KMS-11 (cell line): ENCODE measurements around the gene FGF11.

ENCODE experiments used
- H2AFZ ChIP-seq: fragments of 200-600 bp; sonication (generic); 2 replicates; pipeline ENCODE4 v1.6.1; 2016; ENCODE audit warnings: antibody characterized with exemption, mixed run types, low read depth
- H3K27ac ChIP-seq: fragments of 200-600 bp; sonication (generic); 2 replicates; pipeline ENCODE4 v1.6.1; 2016; ENCODE audit warnings: mild to moderate bottlenecking, mixed run types
- H3K27me3 ChIP-seq: fragments of 200-600 bp; sonication (generic); 2 replicates; pipeline ENCODE4 v1.6.1; 2017; ENCODE audit warnings: mild to moderate bottlenecking, low read depth, mixed run types, moderate library complexity; ENCODE audit not compliant: insufficient read depth
- H3K36me3 ChIP-seq: fragments of 200-600 bp; sonication (generic); 2 replicates; pipeline ENCODE4 v1.6.1; 2017; ENCODE audit warnings: mild to moderate bottlenecking, mixed run types; ENCODE audit not compliant: insufficient read depth
- H3K4me1 ChIP-seq: fragments of 200-600 bp; sonication (generic); 2 replicates; pipeline ENCODE4 v1.6.1; 2016; ENCODE audit warnings: mild to moderate bottlenecking, low read depth, mixed run types; ENCODE audit not compliant: poor library complexity, severe bottlenecking
- H3K4me2 ChIP-seq: fragments of 200-600 bp; sonication (generic); 2 replicates; pipeline ENCODE4 v1.7.0; 2016; ENCODE audit warnings: mild to moderate bottlenecking, mixed run types
- H3K4me3 ChIP-seq: fragments of 200-600 bp; sonication (generic); IDR thresholded peaks from 2 replicates; pipeline ENCODE4 v1.6.1; 2017; ENCODE audit warnings: low read depth, low read length, mixed read lengths; ENCODE audit not compliant: insufficient read depth
- H3K79me2 ChIP-seq: fragments of 200-600 bp; sonication (generic); 2 replicates; pipeline ENCODE4 v1.6.1; 2016; ENCODE audit warnings: low read depth, mixed run types; ENCODE audit not compliant: insufficient read depth
- H3K9ac ChIP-seq: fragments of 200-600 bp; sonication (generic); 2 replicates; pipeline ENCODE4 v1.6.1; 2016; ENCODE audit warnings: mild to moderate bottlenecking, mixed run types
- H4K20me1 ChIP-seq: fragments of 200-600 bp; sonication (generic); 2 replicates; pipeline ENCODE4 v1.6.1; 2016; ENCODE audit warnings: mild to moderate bottlenecking, mixed run types; ENCODE audit not compliant: insufficient read depth
- CTCF ChIP-seq: fragments of 200-600 bp; sonication (generic); conservative IDR thresholded peaks from 2 replicates; pipeline ENCODE4 v1.6.1; 2017; ENCODE audit warnings: low read depth, mild to moderate bottlenecking, antibody characterized with exemption, low read length, moderate library complexity, mixed read lengths

Gene FGF11

GRCh38 chr17:7475764-7476422 lies 36.6 kb downstream of the FGF11 start:
- TF ChIP-seq CTCF, result no peak
- Histone ChIP-seq H3K4me1 (no peaks in the 10 kb centered on the region), H3K36me3 (no peaks in the 10 kb centered on the region), H3K4me2 (no peak overlapping the region), H3K9ac (no peak overlapping the region), H2AFZ (no peak overlapping the region), H3K27ac (no peak overlapping the region), H3K27me3 (no peaks in the 10 kb centered on the region), H4K20me1 (no peaks in the 10 kb centered on the region), H3K79me2 (no peaks in the 10 kb centered on the region), H3K4me3 (no peak overlapping the region)

- no peaks in the 10 kb centered on the region for H3K36me3 ChIP-seq
- no peaks in the 10 kb centered on the region for H3K79me2 ChIP-seq
- no peak overlapping the region for H3K4me3 ChIP-seq
- no peak overlapping the region for H3K9ac ChIP-seq
- H3K27ac ChIP-seq, result no peak overlapping the region
- H3K4me2 ChIP-seq, result no peak overlapping the region
- no peak overlapping the region for H2AFZ ChIP-seq
- H4K20me1 ChIP-seq, result no peaks in the 10 kb centered on the region
- no peaks in the 10 kb centered on the region for H3K4me1 ChIP-seq
- H3K27me3 ChIP-seq, result no peaks in the 10 kb centered on the region
- no peak for TF ChIP-seq CTCF
Observed at GRCh38 chr17:7476494-7476893, 37.2 kb downstream of the FGF11 start.

- Histone ChIP-seq H3K27me3 (no peaks in the 10 kb centered on the region), H4K20me1 (no peaks in the 10 kb centered on the region), H2AFZ (no peak overlapping the region), H3K36me3 (no peaks in the 10 kb centered on the region), H3K4me1 (no peaks in the 10 kb centered on the region), H3K4me3 (no peak overlapping the region), H3K79me2 (no peaks in the 10 kb centered on the region), H3K4me2 (no peak overlapping the region), H3K27ac (no peak overlapping the region), H3K9ac (no peak overlapping the region)
- no peak for TF ChIP-seq CTCF
Observed at GRCh38 chr17:7476951-7477350, 37.6 kb downstream of the FGF11 start.

- no peak overlapping the region for H2AFZ ChIP-seq
- H3K27ac ChIP-seq, result no peak overlapping the region
- no peaks in the 10 kb centered on the region for H3K36me3 ChIP-seq
- no peak overlapping the region for H3K4me2 ChIP-seq
- no peaks in the 10 kb centered on the region for H3K79me2 ChIP-seq
- H3K4me1 ChIP-seq, result no peaks in the 10 kb centered on the region
- no peaks in the 10 kb centered on the region for H3K27me3 ChIP-seq
- no peak overlapping the region for H3K9ac ChIP-seq
- H3K4me3 ChIP-seq, result no peak overlapping the region
- no peaks in the 10 kb centered on the region for H4K20me1 ChIP-seq
- no peak for TF ChIP-seq CTCF
Observed at GRCh38 chr17:7477392-7478275, 38.3 kb downstream of the FGF11 start.
